HG03575 (cell line): ENCODE measurements around the gene SLC35F4.
"Not testable (repeated sequence)": the region's sequence is repeated elsewhere in the genome, so short reads cannot be mapped to it uniquely, and the experiment has no call there.

Source experiments
- ATAC-seq: cut with Tn5 transposase; IDR thresholded peaks from one replicate; pipeline ENCODE4 v1.9.1; 2021; ENCODE audit not compliant: unreplicated experiment, insufficient number of reproducible peaks, low FRiP score; ENCODE audit errors: extremely low read depth

Gene SLC35F4

GRCh38 chr14:57746563-57746962 is 119.3 kb downstream of the SLC35F4 start:
- no peak for ATAC-seq

GRCh38 chr14:57739516-57739915 is 126.4 kb downstream of the SLC35F4 start:
- no peak for ATAC-seq

- no peak for ATAC-seq
Measured at GRCh38 chr14:57737598-57737997, 128.3 kb downstream of the SLC35F4 start.

- ATAC-seq = no peak
Measured at GRCh38 chr14:57736391-57736790, 129.5 kb downstream of the SLC35F4 start.

- no peak for ATAC-seq
Measured at GRCh38 chr14:57735276-57735675, 130.6 kb downstream of the SLC35F4 start.

- no peak for ATAC-seq
Measured at GRCh38 chr14:57732463-57733285, 133.2 kb downstream of the SLC35F4 start.

- ATAC-seq = no peak
Measured at GRCh38 chr14:57729208-57730187, 136.4 kb downstream of the SLC35F4 start.

- ATAC-seq = no peak
Measured at GRCh38 chr14:57725399-57726077, 140.4 kb downstream of the SLC35F4 start.

GRCh38 chr14:57722141-57722540 is 143.8 kb downstream of the SLC35F4 start:
- not testable (repeated sequence) for ATAC-seq

GRCh38 chr14:57714487-57714931 is 151.4 kb downstream of the SLC35F4 start:
- no peak for ATAC-seq

GRCh38 chr14:57712698-57713097 is 153.2 kb downstream of the SLC35F4 start:
- ATAC-seq = no peak

- no peak for ATAC-seq
Measured at GRCh38 chr14:57712102-57712501, 153.8 kb downstream of the SLC35F4 start.

- ATAC-seq = no peak
Measured at GRCh38 chr14:57709909-57710308, 156.0 kb downstream of the SLC35F4 start.

GRCh38 chr14:57709086-57709485 is 156.8 kb downstream of the SLC35F4 start:
- not testable (repeated sequence) for ATAC-seq

- ATAC-seq = no peak
Measured at GRCh38 chr14:57707219-57707618, 158.7 kb downstream of the SLC35F4 start.

GRCh38 chr14:57704763-57705162 is 161.1 kb downstream of the SLC35F4 start:
- no peak for ATAC-seq

- ATAC-seq = no peak
Measured at GRCh38 chr14:57699947-57700346, 165.9 kb downstream of the SLC35F4 start.

- ATAC-seq = no peak
Measured at GRCh38 chr14:57692671-57693070, 173.2 kb downstream of the SLC35F4 start.

- no peak for ATAC-seq
Measured at GRCh38 chr14:57687416-57687815, 178.5 kb downstream of the SLC35F4 start.
